Body of pancreas (tissue), 4 donors: ENCODE measurements around the gene SOCS3.

Source experiments
- CTCF ChIP-seq, 7 experiments: fragments of 450-650 bp in 4 of 7; fragments of 200-600 bp in 3 of 7; sonication (generic) in 3 of 7; IDR thresholded peaks; one replicate each; pipeline ENCODE4 v1.5.1; 2016 to 2019; ENCODE audit warnings: antibody characterized with exemption in 7 of 7
- POLR2A ChIP-seq, 3 donors: fragments of 450-650 bp; IDR thresholded peaks; one replicate each; pipeline ENCODE4 v1.6.1; 2016; ENCODE audit warnings: antibody characterized with exemption in 3 of 3, mild to moderate bottlenecking in 2 of 3

- TF ChIP-seq POLR2A (IDR thresholded peaks at IDR 0.05), result no peak
- no peak for TF ChIP-seq CTCF (IDR thresholded peaks at IDR 0.05)
These were observed 14.7 kb downstream of the SOCS3 start for GRCh38 chr17:78345172-78345571.
